ENCODE data around the gene SLF2.
A peak's percentile ranks its signal among the peaks of the same experiment; 100 is the strongest.

Gene SLF2

DNA sequence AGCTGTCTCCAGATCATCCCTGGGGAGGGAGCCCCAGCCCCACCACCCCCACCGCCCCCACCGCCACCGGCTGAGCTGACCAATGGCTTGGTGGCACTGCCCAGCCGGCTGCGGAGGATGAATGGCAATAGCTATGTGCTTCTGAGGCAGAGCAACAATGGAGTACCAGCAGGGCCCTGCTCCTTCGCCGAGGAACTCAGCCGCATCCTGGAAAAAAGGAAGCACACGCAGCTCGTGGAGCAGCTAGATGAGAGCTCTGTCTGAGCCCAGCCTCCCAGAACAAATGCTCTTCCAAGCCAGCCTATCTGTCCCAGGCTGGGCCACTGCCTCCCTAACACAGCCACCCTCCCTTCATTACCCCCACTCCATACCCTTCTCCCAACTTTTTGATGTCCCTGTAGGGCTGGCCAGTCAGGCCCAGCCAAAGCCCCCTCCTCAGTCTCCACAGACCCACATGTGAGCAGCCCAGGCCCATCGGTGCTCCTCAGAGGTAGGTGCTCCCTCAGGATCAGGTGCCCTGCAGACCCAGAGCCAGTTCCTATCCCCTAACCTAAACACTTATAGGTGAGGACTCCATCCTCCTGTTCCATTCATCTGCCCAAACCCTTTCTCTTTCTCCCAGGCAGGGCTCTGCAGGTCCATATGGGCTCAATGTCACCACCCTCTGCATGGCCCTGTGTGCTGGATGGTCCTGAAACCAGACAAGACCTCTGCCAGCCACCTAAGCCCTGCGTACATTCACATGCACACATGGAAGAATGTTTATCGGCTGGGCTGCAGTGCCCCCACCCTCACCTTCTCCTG is 71.3 kb downstream of the SLF2 start:
- no peak for DNase-seq

DNA sequence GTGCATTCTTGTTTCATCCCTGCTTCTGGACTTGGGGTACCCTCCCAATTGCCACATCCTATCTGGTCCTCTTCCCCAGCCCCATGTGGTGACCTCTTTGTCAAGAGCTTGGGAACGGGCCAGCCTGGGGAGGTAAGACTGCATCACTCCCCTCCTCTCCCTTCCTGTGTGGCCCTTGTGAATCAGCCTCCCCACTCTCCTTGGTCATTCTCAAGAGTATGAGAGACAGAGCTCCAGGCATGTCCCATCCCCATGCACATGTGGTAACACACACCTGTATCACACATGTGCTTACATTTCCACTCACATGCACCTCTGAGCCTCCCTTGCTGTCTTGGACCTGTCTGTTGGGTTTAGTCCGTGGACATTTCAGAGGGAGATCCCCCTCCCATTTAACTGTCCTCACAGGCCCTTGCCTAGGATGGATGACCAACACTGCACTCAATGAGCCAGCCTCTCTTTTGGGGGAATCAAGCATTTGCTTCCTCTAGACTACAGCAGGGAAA is 72.0 kb downstream of the SLF2 start:
- no peak for DNase-seq

DNA sequence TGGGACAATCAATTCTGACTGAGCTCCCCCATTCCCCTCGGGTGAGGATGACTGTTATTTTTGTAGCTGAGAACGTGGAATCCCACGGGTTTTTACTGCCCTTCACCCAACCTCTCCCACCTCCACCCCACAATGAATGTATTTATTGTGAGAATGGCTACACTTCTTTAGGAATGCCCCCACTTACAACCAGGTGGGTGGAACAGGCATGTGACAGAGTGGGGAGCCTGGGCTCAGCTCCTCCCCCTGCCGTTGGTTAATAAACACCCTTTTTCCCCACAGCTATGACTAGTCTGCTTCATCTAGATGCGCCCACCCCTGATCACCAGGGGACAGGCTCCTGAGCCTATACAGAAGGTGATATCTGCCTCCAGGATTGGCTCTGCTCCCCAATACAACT is 72.6 kb downstream of the SLF2 start:
- no peak for DNase-seq

DNA sequence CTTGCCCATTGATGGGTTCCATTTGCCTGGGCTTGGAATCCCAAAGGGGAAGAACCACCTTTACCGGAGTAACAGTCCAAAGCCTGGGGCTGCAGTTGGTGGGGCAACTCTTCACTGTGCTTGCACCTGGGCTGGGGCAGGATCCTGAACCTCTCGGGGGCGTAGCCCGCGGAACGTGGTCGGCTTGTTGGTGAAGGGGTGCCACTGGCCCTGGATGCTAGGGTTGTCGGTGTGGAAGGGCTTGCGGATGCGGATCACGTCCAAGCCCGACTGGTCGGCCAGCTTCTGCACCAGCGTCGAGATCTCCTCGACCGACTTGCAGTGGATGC is 73.8 kb downstream of the SLF2 start:
- DNase-seq = no peak

DNA sequence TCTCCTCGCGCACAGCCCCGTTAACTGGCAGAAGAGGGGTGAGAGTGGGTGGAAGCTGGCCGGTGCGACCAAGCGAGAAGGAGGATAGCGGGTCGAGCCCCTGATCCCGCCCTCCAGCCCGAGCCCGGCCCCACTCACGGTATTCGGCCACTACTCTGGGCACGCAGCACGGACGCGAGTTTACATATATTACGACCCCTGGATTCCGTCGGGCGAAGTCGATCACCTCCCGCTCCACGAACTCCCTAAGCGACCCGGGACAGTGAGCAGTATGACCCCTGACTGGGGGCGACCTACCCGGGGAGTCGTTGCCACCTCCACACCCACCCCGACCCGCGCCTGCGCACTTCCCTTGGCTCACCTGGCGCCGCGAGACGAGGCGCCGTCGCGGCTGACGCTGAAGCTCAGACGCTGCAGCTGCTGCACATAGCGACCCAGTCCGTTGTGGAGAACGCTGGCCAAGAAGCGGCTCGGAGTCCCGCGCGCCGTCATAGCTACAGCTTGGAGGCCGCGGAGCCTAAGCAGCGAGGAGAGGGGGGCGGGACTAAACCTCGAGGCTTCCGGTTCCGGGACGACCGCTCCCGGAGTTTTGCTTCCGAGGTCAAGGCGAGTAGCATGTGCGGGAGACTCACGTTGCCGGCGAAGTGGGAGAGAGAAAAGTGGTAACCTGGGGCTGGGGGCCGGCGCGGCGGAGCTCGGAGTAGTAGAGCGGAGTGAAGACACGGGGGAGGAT is 74.4 kb downstream of the SLF2 start, which contains the start of the genes MRPL43 and TWNK:
Gene MRPL43, minus strand, starts transcription at position 546 of the 733 bp plus-strand sequence. Its CDS starts 54 bp downstream, at position 492.
Gene TWNK, plus strand, starts transcription at position 592 of the 733 bp plus-strand sequence. CDS start 668 bp downstream, outside the sequence.
- peak; percentile 88 for DNase-seq

DNA sequence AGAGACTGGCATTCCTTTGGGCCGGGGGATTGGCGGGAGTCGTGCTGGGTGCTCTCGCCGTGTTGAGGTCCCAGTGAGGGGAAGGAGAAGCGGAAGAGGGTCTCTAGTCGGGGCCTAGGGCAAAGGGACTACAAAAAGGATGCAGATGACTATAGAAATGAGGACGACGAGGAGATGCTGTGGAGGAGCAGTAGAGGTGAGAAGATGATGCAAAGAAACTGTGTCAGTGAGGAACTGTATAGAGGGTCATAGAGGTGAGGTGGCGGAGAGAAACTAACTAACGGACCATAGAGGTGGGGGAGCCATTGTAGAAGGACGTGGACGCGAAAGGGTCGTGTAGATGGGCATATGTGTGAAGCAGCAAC is 74.9 kb downstream of the SLF2 start:
- no peak for DNase-seq

DNA sequence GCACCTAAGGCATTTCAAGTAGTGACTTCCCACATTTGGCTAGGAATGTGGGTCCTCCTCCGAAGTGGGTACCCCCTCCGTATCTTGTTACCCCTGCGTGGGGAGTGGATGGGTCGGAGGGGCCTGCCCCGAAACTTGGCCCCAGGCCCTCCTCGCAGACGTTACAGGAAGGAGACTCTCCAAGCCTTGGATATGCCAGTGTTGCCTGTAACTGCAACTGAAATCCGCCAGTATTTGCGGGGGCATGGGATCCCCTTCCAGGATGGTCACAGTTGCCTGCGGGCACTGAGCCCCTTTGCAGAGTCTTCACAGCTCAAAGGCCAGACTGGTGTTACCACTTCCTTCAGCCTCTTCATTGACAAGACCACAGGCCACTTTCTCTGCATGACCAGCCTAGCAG is 75.4 kb downstream of the SLF2 start:
- no peak for DNase-seq

DNA sequence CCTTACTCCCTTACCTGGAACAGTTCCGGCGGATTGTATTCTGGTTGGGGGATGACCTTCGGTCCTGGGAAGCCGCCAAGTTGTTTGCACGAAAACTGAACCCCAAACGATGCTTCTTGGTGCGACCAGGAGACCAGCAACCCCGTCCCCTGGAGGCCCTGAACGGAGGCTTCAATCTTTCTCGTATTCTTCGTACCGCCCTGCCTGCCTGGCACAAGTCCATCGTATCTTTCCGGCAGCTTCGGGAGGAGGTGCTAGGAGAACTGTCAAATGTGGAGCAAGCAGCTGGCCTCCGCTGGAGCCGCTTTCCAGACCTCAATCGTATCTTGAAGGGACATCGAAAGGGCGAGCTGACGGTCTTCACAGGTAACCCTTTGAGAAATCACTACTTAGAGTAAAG is 76.3 kb downstream of the SLF2 start:
- DNase-seq = no peak

DNA sequence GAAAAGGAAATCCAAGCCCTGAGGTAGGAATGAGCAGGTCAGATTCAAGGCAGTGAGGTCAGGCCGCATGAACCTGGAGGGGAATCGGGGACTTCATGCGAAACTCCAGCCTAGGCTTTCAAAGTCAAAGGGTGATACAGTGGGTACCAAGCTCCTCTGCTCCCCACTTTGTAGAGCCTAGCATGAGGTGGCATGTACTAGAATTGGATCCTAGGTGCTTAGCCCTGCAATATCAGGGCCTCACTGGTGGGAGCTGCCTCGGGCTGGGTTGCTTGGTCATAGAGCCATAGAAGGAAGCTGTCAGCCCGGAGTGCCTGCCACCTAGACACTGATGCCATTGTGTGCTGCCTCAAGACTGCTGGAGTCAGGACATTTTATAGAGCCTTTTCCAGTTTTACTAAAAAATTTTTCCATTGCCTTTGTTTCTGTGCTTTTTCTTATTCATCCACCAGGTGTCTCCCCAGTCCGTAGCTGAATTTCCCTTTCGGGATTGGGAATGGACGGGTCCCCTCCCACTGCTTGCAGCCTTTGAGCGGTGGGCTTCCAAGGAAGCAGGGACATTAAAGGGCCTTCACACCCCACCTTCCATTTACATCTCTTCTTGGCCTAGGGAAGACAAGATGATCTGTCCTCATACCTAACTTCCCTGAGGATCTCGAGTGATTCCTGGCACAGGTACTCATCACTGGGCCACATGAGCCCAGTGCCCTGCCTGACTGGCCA is 81.4 kb downstream of the SLF2 start:
- peak; percentile 30 for DNase-seq

DNA sequence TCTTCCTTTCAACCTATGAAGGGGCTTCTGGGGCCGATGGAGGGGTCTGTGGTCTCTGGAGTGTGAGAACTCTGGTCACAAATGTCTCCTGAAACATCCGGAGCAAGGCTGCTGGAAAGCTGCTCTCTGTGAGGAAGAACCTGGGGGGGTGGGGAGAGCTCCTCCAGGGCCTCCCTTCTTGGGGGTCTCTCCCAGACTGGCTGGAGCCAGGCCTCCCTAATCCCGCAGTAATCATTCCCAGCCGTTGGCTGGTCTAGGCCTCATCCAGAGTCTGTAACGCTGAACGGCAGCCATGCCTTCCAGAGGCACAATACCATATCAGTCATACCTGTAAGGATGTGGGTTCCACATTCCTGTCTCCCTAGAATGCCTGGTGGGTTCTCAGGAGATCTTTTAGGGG is 82.4 kb downstream of the SLF2 start:
- no peak for DNase-seq

DNA sequence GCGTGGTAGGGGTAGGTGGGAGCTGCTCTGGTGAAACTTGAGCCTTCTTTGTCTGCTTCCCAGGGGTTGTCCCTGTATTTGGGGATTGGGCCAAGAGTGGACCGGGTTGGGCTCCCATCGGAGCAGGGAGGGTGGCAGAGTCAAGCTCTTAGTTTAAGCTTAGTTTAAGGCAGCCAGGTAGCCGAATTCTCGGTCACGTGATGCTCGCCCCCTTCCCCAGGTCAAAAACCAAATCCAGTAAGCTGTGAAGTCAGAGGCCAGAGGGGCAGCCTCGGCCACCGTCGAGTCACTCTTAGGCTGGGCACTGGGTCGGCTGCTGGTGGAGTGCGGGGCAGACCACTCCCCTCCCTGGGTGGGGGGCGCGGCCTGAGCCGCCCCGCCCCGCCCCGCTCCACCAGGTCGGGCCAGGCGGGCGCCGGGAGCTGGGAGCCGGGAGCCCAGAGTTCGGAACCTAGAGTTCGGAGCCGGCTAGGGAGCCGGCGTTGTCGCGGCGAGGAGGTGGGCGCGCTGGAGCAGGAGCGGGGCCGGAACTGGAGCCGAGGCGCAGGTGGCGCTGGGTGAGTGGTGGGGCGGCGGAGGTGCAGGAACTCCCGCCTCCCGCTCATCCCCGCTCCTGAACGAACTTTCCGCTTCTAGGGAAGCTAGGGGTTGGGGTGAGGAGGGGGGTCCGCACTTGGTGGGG is 84.1 kb downstream of the SLF2 start:
- DNase-seq = peak; percentile 24

DNA sequence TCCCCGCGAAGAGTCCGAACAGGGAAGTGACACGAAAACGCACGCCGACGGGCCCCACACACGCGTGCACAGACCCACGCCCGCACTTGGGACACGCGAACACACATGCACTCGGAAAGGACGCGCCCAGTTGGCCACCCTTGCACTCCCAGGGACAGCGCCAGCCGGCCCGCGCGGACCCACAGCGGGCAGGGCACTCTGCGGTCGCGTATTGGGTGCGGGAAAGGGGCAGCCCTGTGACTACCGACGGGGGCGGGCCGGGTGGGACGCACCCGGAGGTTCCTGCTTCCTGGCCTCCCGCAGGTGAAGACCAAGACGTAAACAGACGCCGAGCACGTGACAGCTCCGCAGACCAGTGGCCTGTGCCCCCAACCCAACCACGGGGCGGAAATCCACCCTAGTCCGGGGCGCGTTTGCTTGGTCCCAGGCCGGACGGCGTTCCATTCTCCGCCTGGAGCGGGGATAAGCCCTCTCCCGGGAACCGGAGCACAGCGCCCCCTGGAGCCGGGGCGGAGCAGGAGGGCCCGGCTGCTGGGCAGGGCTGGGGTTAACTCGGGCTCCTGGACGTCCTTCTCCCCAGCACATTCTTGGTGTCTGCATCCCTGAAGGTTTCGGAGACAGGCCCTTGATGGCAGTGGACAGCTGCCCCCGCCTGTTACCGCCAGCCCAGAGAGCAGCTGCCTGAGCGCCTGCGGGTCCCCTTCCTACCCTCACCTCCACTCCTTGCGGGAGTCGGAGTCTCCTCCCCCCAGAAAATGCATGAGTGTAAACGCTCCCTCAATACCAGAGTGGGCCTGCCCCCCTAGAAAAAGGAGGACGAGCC is 84.8 kb downstream of the SLF2 start:
- peak; percentile 77 for DNase-seq

DNA sequence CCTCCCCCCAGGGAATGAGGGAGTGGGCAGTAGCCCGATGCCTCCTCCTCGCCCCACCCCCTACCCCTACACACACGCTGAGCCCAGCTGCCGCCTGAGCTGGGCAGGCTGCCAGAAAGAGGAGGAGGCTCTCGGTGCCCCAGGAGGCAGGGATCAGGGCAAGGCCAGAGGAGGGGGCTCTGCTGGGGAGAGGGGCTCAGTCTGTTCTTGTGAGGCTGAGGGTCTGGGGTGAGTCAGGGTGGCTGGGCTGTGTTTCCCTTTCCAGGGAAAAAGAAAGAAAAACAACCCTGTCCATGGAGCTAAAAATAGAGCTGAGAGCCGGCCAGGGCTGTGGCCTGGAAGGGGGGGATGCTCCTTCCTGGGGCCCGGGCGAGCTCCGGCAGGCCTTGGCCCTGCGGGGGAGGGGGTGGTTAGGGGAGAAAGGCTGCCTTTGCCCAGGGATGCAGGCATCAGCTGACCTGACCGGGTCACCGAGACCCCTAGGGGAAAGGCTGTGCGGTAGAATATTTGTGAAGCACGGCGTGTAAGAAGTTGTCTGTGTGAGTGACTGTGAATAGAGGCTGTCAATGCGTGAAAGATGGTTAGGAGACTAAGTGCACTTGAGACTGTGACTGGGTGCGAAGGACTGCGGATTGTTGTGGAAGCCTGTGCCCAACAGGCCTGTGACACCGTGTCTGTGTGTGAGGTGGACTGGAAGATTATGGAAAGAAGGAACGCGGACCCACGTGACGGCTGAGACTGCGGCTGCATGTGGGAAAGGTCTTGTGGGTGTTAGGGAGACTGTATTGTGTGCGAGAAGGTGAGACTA is 85.6 kb downstream of the SLF2 start:
- DNase-seq = peak; percentile 86

DNA sequence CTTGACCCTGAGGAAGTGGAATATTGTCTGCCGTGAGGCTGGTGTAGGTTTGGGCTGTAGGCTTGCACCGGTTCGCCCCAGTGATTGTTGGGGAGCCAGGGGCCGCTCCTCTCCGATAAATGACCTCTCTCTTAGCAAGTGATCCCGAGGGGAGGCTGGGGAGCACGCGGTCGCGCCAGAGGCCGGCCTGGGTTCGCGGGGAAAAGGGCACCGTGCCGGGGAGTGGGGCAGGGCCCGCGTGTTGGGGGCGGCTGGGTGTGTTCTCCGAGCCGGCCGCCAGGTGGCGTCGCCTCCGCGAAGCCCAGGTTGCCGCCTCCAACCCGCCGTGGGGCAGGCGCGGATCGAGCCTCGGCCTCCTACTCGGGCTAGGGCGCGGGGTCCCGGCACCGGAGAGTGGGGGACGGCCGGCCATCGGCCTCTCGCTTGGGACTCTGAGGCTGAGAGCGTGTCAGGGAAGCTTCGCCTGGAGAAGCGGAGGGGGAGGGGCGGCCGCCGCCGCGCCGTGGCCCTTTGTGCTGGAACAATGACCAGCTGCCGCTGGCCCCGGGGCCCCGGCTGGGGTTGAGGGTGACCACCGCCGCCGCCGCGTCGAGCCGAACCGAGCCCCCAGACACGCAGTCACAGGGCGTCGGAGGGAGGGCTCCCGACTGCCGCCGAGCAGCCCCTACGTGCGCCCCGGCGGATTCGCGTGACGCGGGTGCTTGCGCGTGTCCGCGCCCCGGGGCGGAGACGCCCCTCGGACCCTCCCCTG is 86.4 kb downstream of the SLF2 start:
- peak; percentile 68 for DNase-seq

DNA sequence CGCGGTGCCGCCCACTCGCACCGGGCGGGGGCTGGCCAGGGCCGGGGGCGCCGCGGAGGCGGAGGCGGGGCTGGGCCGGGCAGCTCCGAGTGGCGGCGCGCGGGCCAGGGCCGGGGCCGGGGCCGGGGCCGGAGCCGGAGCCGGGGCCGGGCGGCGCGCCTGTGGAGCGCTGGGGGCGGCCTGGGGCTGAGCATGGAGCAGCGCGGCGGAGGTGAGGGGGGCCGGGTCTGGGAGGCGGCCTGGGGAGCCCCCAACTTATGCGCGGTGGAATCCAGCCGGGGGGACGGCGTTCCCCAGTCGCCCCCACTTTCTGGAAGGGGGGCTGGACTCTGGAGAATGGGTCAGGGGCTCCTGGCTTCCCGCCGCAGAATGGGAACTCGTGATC is 87.0 kb downstream of the SLF2 start, which contains the start of gene LZTS2:
Gene LZTS2, plus strand, starts transcription at position 67 of the 385 bp plus-strand sequence. CDS start 2,731 bp downstream, outside the sequence.
- DNase-seq = no peak

DNA sequence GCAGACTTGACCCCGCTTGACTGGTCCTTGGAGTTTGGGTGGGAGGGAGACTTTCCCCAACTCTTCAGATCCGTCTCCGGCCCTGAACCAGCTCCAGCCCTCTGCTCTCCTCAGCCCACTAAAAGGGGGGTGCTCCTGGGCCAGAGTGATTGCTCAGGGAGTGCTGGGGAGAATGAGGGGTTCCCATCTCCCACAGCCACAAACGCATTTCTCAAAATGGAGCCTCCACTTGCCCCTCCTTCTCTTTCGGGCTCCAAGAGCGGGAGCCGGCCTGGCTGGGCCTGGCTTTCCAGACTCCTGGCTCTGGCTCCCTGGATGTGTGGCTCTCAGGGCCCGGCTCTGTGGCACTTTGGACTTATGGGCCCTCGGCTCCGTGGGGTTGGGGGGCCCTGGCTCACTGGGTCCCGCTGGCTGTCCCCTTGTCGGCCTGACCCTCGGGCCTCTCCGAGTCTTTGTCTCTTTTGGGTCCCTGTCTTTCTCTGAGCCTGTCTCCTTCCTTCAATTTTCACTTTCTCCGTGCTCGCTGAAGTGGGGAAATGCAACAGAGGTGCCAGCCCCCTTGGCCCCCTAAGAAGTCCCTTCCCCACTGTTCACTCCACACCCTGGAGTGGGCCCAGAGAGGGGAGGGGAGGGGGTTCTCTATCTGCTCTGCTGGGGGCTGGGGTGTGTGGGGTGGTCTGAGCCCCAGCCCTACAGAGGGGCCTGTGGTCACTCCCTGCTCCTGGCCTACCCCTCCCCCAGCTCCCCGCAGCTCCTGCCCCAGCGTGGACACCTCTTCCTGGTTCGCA is 87.6 kb downstream of the SLF2 start:
- DNase-seq = peak; percentile 45

DNA sequence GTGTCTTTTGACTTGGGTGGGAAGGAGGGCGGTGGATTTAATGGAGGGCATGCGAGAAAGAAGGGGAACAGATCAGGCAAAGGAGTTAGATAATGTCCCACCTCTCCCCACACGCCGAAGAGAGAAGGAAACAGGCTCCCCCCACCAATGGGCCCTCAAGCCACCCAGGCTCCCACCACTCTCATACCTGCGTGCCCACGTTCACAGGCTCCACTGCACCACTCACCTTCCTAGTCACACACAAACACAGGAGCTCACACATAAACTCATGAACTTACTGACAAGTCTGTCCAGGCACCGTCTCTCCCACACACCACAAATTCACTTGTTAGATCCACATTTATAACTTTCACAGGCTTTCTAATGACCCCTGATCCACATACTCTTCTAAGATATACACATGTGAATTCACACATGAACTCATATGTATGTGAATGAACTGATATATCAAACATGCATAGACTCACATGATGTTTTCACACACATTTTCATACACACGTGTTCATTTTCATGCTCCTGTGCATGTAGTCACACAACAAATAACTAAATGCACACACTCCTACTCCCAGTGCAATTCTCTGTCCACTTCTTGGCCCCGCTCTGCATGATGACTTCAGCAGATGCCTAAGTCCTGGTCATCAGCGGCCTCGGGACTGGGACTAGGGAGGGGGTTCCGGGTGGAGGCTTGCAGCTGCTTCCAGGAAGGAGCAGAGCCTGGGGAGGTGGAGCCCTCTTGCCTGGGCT is 88.3 kb downstream of the SLF2 start:
- DNase-seq = peak; percentile 36

DNA sequence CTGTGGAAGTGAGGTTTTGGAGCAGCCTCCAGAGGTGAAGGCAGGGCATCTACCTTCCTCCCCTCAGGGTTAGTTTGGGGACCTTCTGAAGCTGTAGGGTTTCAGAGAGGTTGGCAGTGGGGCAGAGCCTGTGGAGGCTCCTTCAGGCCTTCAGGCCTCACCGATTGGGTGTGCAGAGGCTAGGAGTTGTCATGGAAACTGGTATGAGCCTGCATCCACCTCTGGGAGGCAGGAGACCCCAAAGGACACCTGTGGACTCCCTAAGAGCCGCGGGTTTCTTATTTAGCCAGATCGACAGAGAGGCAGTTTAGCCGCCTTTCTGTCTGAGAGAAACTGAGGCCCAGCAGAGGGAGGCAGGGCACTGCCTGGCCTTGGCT is 88.9 kb downstream of the SLF2 start:
- DNase-seq = no peak

DNA sequence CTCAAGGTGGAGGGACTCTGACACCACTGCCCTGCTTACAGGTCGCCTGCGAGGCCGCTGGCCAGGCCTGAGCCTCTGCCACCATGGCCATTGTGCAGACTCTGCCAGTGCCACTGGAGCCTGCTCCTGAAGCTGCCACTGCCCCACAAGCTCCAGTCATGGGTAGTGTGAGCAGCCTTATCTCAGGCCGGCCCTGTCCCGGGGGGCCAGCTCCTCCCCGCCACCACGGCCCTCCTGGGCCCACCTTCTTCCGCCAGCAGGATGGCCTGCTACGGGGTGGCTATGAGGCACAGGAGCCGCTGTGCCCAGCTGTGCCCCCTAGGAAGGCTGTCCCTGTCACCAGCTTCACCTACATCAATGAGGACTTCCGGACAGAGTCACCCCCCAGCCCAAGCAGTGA is 89.7 kb downstream of the SLF2 start:
- no peak for DNase-seq
